ENCODE measurements around the gene NOC3L.

DNA sequence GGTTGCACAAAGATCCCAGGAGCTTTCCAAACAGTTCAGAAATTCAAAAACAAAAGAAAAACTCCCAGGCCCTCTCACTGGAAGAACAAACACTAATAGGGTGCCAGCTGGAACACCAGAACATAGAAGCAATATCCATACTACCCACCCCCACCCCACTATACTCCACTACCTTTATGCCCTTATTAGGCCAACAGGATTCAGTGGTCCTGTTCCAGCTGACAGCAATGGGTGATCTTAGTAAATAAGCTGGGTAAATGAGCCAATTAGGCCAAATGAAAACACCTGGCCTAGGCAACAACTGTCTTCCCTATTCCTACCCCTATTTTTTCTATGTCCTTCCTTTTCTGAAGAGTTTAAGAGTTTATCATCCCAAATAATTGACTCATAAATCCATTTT is 11.7 kb downstream of the NOC3L start:
- TF ChIP-seq, protein P1, sequence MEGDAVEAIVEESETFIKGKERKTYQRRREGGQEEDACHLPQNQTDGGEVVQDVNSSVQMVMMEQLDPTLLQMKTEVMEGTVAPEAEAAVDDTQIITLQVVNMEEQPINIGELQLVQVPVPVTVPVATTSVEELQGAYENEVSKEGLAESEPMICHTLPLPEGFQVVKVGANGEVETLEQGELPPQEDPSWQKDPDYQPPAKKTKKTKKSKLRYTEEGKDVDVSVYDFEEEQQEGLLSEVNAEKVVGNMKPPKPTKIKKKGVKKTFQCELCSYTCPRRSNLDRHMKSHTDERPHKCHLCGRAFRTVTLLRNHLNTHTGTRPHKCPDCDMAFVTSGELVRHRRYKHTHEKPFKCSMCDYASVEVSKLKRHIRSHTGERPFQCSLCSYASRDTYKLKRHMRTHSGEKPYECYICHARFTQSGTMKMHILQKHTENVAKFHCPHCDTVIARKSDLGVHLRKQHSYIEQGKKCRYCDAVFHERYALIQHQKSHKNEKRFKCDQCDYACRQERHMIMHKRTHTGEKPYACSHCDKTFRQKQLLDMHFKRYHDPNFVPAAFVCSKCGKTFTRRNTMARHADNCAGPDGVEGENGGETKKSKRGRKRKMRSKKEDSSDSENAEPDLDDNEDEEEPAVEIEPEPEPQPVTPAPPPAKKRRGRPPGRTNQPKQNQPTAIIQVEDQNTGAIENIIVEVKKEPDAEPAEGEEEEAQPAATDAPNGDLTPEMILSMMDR (IDR thresholded peaks at IDR 0.05) = no peak
- TF ChIP-seq POLR2A (IDR thresholded peaks at IDR 0.05) = no peak
- TF ChIP-seq POLR2AphosphoS5 (IDR thresholded peaks at IDR 0.05) = no peak
- TF ChIP-seq EP300 (IDR thresholded peaks at IDR 0.05) = no peak
